Retinal pigment epithelial cell (primary cell): ENCODE results near the gene CACNA2D3.

Source experiments
- DNase-seq: peaks from one replicate; pipeline ENCODE4 v3.0.0-alpha.2; 2010; ENCODE audit warnings: low read depth
- H3K4me3 ChIP-seq: 2 replicates; pipeline ENCODE4 v1.5.1; 2011; ENCODE audit warnings: mild to moderate bottlenecking, low read length, control low read depth, moderate library complexity
- CTCF ChIP-seq: conservative IDR thresholded peaks from 2 replicates; pipeline ENCODE4 v1.5.1; 2011; ENCODE audit warnings: low read depth, low read length, control low read depth, inconsistent platforms

CACNA2D3 gene

GRCh38 chr3:54481606-54482365, 359.4 kb downstream of the CACNA2D3 start:
- H3K4me3 ChIP-seq, result no peak overlapping the region
- no peak for TF ChIP-seq CTCF
- DNase-seq, result no peak

GRCh38 chr3:54484334-54484733, 362.0 kb downstream of the CACNA2D3 start:
- H3K4me3 ChIP-seq, result no peak overlapping the region
- TF ChIP-seq CTCF, result no peak
- no peak for DNase-seq

- DNase-seq, result no peak
- no peak overlapping the region for H3K4me3 ChIP-seq
- no peak for TF ChIP-seq CTCF
Observed at GRCh38 chr3:54486317-54486716, 364.0 kb downstream of the CACNA2D3 start.

GRCh38 chr3:54488297-54488696, 365.9 kb downstream of the CACNA2D3 start:
- TF ChIP-seq CTCF, result no peak
- H3K4me3 ChIP-seq, result no peak overlapping the region
- no peak for DNase-seq

GRCh38 chr3:54494209-54494608, 371.9 kb downstream of the CACNA2D3 start:
- TF ChIP-seq CTCF, result no peak
- no peak overlapping the region for H3K4me3 ChIP-seq
- no peak for DNase-seq

GRCh38 chr3:54506603-54507002, 384.3 kb downstream of the CACNA2D3 start:
- no peak overlapping the region for H3K4me3 ChIP-seq
- no peak for DNase-seq
- no peak for TF ChIP-seq CTCF

GRCh38 chr3:54507876-54508460, 385.6 kb downstream of the CACNA2D3 start:
- DNase-seq, result no peak
- no peak for TF ChIP-seq CTCF
- H3K4me3 ChIP-seq, result no peak overlapping the region
